AG04450 (cell line): Measurements from ENCODE around the gene SAMD3. TPM values are rescaled to one million over a fixed set of nuclear protein-coding genes. Genes with fewer than 3 reads are reported as not detected.

ENCODE experiments used
- CTCF ChIA-PET: fragments of 300-600, 350-600 bp; formaldehyde crosslinking; extraction: SDS; loops from one replicate; lab custom pipeline; 2022; ENCODE audit warnings: antibody characterized with exemption, inconsistent platforms; lab: Charles Lee
- POLR2A ChIA-PET: fragments of 350-600 bp; formaldehyde crosslinking; extraction: SDS; loops from one replicate; lab custom pipeline; 2021; ENCODE audit warnings: antibody characterized with exemption, inconsistent platforms; lab: Yijun Ruan, JAX
- DNase-seq: peaks from one replicate; pipeline ENCODE4 v3.0.0-alpha.2; 2011; ENCODE audit warnings: low read depth, low spot score
- H3K27ac ChIP-seq: one replicate; pipeline ENCODE4 v1.5.1; 2012; ENCODE audit warnings: low read depth, low read length, control low read depth
- H3K27me3 ChIP-seq: one replicate; pipeline ENCODE4 v1.6.0; 2012; ENCODE audit warnings: low read length; ENCODE audit not compliant: control insufficient read depth, insufficient read depth
- H3K4me3 ChIP-seq: 2 replicates; pipeline ENCODE4 v1.5.1; 2011; ENCODE audit warnings: mild to moderate bottlenecking, low read depth, low read length, control low read depth
- H3K9me3 ChIP-seq: 2 replicates; pipeline ENCODE4 v1.5.1; 2012; ENCODE audit warnings: low read length; ENCODE audit not compliant: control insufficient read depth, insufficient read depth
- polyA plus RNA-seq: library from polyadenylated mRNA; depleted of rRNA; stranded (reverse); fragments of >200 nt; gene quantifications from 2 replicates; pipeline ENCODE4 v1.2.3, GENCODE V29; 2011
- TF ChIP-seq, protein P1 (sequence below): IDR thresholded peaks from 2 replicates; pipeline ENCODE4 v1.5.1; 2011; ENCODE audit warnings: low read depth, low read length, control low read depth, inconsistent platforms

The SAMD3 gene
- polyA plus RNA-seq, 1 experiment: 2.4 TPM

DNA sequence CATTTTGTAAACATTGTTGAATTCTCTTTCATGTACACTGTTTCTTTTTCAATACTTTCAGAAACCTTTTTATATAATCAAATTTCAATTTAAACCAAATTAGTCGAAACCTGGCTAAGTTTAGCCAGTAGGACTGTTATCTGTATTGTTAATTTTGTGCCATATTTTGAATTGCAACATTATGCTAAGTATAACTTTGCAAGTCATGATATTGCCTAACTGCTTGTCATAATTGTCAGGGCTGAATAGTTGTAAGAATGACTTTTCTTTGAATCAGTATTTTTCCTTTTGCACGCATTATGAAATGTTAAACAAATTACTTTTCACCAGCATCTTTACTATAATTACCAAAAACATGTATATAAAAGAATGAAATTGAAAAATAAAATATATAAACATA lies 82.7 kb downstream of the SAMD3 start:
- POLR2A ChIA-PET: no interaction called here
- DNase-seq: no peak
- Histone ChIP-seq H3K27me3 (no peaks in the 10 kb centered on the region), H3K27ac (no peak overlapping the region), H3K4me3 (no peak overlapping the region), H3K9me3 (no peaks in the 10 kb centered on the region)
- TF ChIP-seq, protein P1, sequence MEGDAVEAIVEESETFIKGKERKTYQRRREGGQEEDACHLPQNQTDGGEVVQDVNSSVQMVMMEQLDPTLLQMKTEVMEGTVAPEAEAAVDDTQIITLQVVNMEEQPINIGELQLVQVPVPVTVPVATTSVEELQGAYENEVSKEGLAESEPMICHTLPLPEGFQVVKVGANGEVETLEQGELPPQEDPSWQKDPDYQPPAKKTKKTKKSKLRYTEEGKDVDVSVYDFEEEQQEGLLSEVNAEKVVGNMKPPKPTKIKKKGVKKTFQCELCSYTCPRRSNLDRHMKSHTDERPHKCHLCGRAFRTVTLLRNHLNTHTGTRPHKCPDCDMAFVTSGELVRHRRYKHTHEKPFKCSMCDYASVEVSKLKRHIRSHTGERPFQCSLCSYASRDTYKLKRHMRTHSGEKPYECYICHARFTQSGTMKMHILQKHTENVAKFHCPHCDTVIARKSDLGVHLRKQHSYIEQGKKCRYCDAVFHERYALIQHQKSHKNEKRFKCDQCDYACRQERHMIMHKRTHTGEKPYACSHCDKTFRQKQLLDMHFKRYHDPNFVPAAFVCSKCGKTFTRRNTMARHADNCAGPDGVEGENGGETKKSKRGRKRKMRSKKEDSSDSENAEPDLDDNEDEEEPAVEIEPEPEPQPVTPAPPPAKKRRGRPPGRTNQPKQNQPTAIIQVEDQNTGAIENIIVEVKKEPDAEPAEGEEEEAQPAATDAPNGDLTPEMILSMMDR: no peak
- CTCF ChIA-PET: interaction anchor here (1.3 kb wide), 1 partner anchor 10 kb away, joined by 4 read pairs; no protein-coding TSS in a partner anchor

DNA sequence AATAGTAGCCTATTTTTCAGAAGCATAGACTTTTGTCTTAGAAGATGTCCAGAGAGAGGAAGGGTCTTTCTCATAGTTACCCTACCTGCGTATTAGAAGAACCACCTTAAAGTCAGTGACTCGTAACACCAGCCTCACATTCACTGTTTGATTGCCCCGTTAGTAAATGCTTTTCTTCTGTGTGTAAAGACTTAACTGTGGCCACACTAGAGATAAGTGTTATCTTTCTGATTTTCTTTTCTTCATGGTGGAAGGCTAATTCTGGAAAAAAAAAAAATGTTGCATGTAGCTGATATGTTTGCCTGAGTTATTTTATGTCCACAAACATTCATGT lies 83.9 kb downstream of the SAMD3 start:
- CTCF ChIA-PET: no interaction called here
- POLR2A ChIA-PET: no interaction called here
- H3K9me3 ChIP-seq: no peaks in the 10 kb centered on the region
- no peaks in the 10 kb centered on the region for H3K27me3 ChIP-seq
- TF ChIP-seq, protein P1: no peak
- H3K4me3 ChIP-seq: no peak overlapping the region
- H3K27ac ChIP-seq: no peak overlapping the region
- DNase-seq: no peak

DNA sequence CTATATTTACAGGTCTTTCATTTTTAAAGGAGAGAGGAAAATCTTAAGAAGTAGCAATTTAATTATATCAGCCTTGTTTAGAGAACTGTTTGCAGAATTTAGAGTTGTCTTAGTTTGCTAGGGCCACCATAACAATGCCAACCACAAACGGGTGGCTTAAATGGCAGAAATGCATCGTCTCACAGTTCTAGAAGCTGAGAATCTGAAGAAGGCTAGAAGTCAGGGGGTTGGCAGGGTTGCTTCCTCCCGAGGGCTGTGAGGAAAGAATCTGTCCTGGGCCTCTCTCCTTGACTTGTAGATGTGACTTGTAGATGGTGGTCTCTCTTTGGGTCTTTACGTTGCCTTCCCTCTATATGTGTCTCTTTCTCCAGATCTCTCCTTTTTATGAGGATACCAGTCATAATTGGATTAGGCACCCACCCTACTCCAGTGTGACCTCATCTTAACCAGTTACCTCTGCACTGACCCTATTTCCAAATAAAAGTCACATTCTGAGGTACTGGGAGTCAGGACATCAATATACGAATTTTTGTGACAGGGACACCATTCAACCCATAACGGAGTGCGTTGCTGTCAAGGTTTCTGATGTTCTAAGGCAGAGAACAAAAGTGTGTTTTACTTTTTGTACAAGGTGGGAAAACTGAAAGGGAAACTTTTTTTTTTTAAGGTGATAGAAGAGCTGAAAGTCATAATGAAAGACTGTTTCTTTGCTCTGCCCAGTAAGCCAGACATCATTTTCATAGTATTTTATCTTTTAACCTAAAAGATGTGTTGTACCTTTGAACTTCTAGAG lies 84.4 kb downstream of the SAMD3 start:
- Histone ChIP-seq H3K4me3 (no peak overlapping the region), H3K27ac (no peak overlapping the region), H3K9me3 (no peaks in the 10 kb centered on the region), H3K27me3 (no peaks in the 10 kb centered on the region)
- ChIA-PET POLR2A (no interaction called here), CTCF (no interaction called here)
- no peak for DNase-seq
- TF ChIP-seq, protein P1: no peak

DNA sequence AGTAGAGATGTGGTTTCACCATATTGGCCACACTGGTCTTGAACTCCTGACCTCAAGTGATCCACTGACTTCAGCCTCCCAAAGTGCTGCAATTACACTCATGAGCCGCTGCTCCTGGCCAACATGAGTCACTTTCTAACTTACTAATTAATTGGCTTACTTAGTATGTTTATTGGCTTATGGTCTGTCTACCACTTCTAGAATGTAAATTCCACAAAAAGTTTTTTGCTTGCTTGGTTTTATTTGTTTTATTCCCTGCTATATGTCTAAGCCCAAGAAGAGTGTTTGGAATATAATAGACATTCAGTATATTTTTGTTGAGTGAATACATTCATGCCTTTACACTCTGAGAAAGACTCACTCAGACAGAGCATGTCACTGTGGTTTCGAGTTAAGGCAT lies 86.0 kb downstream of the SAMD3 start:
- DNase-seq: peak; percentile 21
- Histone ChIP-seq H3K9me3 (no peaks in the 10 kb centered on the region), H3K27me3 (no peaks in the 10 kb centered on the region), H3K27ac (no peak overlapping the region), H3K4me3 (no peak overlapping the region)
- TF ChIP-seq, protein P1: no peak
- POLR2A ChIA-PET: no interaction called here
- CTCF ChIA-PET: no interaction called here

DNA sequence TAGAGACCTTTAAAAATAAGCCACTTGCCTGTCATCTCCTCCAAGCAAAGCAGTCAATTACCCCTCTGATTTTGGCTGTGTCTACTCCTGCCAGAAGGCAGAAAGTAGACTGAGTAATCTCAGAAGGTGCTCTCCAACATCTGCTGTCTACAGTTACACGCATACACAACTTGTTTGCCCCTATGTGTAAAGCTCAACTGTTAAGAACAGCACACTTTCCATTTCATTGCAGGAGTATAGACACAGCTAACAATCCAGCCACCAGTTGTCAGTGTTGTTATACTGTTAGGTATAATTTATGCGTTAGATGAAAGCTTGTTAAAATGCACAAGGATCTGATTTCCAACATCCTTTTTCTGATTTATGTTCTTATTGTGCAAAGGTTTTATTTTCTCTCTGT lies 88.2 kb downstream of the SAMD3 start:
- no peaks in the 10 kb centered on the region for H3K9me3 ChIP-seq
- POLR2A ChIA-PET: no interaction called here
- no peak overlapping the region for H3K4me3 ChIP-seq
- H3K27ac ChIP-seq: no peak overlapping the region
- TF ChIP-seq, protein P1: peak; percentile 20; the same call in 1 of the 2 replicates
- H3K27me3 ChIP-seq: no peaks in the 10 kb centered on the region
- CTCF ChIA-PET: no interaction called here
- no peak for DNase-seq
